Islet precursor cell (in vitro differentiated cells): ENCODE measurements around the gene NF2.

ENCODE experiments used
- DNase-seq: peaks from one replicate; pipeline ENCODE4 v3.0.0-alpha.2; 2018

The NF2 gene

DNA sequence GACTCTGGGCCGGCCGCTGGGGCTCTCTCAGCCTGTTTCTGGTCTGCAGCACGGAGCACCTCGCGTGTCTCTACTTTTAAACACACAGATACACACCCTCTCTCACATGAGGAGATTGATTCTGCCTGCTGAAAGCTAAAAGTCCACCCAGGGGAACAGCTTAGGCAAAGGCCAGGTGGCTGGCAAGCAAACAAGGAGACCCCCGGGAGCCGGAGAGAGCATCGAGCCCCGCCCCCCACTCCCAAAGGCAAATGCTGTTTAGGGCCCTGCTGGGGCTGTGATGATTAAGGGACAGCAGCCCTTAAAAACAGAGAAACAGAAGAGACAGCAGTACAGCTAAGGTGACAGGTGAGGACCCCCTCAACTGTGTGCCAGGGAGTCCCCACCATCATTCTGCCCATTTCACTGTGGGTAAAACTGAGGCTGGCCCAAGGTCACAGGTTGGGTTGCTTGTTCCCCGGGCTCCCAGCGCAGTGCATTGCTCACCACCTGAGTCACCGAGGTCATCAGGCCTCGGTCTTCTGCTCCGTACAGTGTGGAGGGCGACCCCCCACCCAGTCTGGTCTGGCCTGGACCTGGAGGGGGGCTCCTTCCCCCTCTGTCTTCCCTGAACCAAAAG is 123.2 kb downstream of the NF2 start:
- no peak for DNase-seq

DNA sequence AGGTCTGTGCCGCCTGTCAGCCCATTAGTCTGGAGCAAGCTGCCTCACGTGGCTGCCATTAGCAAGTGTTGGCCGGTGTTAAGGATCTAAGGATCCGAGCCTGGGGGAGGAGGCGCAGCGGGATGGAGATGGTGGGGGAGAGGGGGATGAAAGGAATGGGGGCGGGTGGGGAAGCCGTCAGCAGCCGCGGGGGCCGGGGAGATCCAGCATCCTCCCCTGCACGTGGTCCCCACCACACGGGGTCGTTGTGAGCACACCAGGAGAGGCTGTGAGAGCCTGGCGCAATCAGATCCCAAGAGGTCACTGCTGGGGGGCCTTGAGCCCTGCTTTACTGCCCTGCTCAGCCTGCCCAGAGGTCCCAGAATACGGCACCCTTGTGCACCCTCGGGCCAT is 123.7 kb downstream of the NF2 start:
- DNase-seq: peak; percentile 76

DNA sequence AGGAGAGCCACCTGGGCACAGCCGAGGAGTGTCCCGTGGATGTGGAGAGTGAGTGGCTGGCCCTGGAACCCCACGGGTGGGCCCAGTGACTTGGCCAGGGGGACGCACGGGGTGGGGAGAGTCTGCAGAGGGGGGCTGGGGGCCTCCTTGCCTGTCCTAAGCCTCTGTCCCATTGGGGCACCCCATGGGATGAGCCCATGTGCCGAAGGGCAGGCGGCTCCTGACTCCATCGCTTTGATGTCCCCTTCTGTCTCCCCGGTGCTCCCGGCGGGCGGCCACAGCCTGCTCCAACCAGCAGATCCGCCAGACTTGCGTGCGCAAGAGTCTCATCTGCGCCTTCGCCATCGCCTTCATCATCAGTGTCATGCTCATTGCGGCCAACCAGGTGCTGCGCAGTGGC is 125.7 kb downstream of the NF2 start:
- no peak for DNase-seq

DNA sequence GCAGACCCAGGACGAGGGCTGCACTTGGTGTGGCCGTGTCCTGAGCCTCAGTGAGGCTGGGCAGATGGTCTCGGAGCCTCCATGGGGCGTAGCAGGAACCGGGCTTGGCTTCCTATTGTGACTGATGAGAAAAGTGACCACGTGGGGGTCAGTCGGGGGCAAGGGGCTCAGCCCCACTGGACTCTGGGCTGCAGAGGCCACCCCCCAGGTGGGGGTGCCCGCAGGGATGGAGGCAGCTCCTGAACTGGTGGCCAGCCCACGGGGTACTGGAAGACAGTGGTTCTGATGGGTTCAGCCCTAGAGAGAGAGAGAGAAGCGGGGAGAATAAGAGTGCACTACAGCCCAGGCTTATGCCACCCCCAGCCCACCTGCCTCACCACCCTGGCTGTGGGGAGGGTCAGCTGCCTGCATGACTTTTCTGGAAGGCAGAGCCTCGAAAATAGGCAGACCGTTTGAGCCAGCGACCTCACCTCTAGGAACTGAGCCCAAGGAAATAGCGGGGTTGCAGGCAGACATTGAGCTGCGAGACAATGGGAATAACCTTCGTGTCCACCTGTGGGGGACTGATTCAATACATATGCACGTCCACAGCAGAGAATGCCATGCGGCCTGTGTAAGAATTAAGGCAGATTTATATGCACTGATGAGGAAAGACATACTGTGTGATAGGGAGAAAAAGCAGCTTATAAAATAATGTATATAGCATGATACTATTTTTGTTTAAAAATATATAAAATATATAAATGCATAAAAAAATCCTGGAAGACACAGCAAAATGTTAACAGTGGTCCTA is 127.8 kb downstream of the NF2 start:
- DNase-seq: no peak

DNA sequence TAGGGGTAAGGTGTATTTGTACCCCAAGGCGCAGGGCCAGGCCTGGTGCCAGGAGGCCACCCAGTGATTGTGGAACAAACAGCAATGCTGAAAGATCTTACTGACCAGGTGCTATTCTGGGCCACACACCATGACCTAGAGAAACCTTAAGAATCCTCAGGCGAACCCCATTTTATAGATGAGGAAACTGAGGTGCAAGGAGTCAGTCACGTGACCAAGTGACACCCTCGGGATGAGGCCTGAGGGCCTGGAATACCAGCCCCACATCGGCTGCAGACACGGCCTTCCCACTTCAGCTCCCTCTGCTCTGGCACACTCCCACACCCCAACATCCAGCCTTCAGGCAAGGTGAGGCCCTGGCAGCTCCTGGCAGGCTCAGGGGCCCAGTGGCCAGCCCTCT is 129.4 kb downstream of the NF2 start:
- no peak for DNase-seq

DNA sequence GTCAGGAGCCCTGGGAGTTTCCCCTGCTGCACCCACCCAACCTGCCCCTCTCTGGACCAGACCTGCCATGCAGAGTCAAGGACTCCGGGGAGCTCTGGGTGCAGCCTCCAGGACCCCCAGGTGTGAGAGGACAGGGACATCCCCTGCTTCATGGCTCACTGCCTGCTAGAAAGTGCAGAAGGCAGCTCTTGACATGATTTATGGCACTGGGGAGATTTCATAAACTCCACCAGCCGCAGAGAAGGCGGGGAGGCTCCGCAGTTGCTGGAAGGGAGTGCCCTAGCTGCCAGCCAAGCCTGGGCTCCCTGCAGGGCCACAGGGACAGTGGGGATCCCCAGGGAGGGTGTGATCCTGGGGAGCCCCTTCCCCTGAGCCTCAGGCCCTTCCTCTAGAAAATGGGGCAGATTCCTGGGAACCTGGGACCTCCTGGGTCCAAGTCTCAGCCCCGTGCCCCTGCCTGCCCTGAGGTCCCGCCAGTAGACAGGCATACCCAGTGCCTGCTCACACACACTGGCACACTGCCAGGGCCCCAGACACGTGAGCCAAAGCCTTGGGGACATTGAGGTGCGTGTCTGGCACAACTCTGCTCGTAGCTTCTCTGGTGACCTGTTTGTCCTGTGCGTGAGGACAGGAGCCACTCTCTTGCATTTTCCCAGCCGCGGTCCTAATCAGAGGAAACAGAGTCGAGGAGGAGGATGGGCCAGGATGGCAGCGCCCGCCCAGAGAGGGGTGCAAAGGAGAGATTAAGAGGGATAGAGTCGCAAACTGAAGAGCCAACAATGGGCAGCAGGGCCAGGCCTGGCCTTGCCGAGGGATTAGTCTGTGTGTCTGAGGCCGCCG is 130.1 kb downstream of the NF2 start:
- DNase-seq: no peak

DNA sequence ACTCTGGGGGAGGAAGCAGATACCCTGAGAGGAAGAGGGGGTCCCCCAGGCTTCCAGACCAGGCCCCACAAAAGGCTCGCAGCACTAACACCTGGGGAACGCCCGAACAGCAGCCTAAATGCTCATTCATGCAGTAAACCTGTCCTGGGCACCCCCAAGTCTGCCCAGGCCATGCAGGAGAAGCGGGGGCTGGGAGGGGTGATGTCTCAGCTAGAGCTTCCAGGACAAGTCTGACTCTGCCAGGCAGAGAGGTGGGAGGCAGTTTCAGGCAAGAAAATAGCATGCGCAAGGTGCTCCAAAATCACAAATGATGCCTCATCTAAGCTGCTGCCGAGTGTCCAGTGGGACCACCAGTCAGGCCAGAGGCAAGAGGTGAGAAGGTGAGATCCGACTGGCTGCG is 131.0 kb downstream of the NF2 start:
- DNase-seq: no peak

DNA sequence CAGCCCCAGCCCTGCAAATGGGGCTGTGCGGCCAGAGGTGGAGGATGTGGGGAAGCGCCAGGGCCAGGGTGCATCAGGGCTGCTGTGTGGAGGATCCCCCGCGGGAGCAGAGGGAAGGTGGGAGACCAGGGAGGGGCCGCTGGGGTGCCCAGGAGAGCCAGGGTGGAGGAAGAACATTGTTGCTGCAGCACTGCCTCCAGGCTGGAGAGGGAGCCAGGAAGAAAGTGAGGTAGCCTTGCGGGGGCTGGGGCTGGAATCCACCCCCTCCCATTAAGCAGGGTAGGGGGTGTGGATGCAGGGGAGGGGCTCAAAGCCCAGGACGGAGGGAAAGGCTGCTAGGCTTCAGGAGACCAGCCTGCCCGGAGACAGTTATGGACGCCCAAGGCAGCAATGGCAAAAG is 131.4 kb downstream of the NF2 start:
- no peak for DNase-seq

DNA sequence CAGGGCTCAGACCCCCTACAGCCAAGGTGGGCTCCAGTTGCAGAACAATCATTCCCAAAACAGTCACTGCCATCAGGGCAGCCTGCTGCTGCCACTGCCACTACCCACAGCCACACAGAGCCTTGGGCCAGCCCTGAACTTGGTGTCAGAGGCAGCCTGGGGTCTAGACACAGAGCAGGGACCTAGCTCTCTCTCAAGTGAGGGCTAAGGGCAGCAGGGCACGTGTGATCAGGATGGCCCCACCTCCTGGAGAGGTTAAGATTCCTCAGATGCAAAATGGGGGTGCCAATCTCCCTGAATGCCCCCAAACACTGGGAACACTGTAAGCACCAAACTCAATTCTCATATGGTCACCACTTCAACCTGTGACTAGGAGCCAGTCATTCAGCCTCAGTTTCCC is 132.0 kb downstream of the NF2 start:
- DNase-seq: no peak

DNA sequence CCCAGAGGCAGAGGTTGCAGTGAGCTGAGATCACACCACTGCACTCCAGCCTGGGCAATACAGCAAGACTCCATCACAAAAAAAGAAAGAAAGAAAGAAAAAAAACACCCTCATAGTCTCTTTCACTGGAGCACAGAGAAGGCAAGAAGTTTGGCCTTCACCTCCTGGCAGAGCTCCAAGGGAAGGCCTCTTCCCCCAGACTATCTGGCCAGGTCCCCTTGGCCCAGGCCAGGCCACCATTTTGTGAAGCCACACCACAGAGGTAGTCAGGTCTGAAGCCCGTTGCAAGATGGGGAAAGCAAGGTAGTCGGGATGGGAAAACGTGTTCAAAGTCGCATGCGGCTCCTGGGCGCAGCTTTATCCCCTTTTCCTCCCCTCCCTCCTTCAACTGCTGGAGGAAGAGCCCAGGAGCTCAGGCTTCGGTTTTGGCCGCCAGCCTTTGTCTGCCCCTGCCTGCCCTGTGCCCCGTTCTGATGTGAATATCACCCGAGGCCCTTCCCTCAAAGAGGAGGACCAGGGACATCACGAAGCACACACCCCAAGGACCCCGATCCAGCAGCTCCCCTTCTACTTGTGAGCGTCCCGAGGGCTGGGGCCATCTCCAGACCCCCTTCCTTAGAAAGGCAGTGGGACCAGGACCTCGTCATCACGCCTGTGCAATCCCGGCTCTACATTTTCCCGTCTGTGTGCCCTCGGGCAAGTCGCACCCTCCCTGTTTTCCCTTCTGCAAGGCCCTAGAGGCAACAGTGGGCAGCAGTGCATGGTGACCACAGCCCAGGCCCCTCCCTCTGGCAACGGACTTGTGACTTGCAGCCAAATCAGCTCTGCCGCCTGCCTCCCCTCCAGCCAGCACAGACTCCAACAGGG is 134.1 kb downstream of the NF2 start:
- DNase-seq: no peak

DNA sequence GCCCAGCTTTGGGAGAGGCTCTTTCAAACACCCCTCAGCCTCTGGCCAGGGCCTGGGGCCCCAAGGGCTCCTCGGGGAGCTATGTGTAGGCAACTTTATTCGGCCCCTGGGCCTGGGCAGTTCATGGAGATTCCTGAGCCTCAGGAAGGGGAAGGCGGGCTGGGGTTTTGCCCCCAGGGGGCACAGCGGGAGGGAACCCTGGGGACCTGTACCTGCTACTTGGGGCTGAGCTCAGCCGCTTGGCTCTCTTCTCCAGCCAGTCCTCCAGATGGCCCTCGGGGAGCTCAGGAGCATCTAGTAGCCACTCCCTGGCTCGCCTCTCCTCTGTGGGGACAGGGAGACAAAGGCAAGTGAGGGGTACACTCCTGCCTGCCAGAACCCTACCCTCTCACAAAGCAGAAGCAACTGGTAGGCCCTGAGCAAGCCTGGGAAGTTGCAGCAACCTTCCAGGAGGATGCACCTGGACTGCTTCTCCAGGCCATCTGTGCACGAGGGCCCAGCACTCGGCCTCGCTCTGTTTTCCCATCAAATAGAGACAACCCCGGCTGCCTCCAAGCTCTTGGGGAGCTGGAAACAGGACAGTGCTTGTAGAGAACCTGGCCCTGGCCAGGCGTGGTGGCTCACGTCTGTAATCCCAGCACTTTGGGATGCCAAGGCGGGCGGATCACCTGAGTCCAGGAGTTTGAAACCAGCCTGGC is 134.8 kb downstream of the NF2 start:
- no peak for DNase-seq

DNA sequence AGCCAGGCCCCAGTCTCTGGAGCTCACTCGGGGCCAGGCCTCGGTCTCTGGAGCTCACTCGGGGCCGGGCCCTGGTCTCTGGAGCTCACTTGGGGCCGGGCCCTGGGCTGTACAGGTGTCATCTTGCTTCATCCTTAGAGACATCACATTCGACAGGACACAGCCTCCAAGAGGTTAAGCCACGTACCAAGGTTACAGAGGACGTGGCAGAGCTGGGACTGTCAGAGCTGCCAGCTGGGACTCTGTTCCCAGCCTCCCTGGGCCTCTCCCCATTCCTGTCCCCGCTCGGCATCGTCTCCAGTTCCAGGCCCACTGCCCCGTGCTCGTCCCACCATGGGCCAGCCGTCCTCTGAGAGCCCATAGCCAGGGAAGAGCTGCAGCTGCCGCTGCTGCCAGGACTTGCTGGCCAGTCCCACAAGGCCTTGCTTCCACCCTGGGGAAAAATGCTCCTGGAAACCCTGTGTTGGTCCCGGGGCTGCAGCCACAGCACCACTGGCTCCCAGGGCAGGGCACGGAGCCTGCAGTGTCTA is 136.0 kb downstream of the NF2 start:
- no peak for DNase-seq

DNA sequence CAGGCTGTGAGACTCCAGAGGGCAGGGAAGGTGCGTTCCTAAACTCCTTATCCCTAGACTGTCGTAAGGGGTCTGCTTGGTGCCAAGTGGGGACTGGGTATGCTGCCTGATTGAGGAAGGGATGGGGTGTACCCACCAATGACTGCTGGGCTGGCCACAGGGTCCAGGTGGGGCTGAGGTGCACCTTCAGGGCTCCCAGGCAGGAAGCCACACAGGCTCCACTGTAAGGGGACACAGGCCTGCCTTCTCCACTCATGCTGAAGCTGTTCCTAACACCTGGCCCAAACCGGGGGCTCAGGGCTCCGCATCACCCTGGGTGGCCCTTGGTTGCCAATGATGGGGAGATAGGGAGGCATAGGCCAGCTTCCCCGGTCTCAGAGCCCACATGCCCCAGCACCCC is 136.8 kb downstream of the NF2 start:
- DNase-seq: no peak

DNA sequence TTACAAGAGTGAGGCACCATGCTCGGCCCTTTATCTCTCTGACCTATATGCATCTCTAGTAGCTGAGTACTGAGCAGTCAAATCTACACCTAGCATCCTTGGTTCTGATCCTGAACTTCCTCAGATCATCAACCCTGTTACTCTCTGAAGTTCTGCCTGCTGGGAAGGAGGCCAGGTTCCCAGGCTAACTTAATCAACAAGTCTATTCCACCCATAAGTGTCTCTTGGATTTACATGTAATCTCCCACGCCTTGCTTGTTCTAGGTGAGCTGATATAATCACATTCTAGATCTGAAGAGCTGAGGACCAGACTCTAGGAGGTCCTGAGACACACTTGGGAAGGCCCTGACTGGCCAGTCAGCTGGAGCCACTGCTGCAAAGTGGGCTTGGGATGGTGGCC is 138.5 kb downstream of the NF2 start:
- DNase-seq: no peak

DNA sequence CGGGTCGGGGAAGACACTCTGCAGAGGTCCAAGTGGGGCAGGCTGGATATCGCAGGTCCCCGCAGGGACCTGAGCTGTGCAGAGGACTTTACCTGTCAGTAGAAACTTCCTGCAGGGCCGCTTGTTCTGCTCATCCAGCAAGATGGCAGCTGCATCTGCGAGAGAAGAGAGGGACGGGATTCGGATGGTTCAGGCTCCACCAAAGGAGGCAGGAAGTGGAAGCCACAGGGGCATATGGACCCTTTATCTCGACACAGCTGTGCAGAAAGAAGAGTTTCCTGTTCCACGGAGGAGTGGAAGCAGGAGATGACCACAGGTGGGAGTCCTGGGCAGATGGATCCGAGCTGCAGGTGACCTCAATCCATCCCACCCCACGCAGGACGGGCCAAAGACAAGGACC is 138.9 kb downstream of the NF2 start:
- peak; percentile 49 for DNase-seq

DNA sequence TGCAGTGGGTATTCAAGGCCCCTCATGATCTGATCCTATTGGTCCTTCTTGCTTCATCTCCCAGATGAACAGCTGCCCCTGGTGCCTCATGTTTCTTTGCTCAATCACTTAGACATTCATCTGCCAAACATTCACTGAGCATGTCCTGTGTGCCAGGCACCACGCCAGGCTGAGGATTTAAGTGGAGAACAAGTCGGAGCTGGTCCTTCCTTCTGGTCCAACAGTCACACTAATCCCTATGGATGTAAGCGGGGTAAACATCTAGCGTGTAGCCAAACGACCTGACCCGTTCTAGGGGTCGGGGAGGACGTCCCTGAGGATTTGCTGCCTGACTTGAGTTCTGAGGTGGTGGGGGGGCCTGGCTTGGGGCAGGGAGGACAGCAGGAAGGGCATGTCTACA is 141.5 kb downstream of the NF2 start:
- no peak for DNase-seq

DNA sequence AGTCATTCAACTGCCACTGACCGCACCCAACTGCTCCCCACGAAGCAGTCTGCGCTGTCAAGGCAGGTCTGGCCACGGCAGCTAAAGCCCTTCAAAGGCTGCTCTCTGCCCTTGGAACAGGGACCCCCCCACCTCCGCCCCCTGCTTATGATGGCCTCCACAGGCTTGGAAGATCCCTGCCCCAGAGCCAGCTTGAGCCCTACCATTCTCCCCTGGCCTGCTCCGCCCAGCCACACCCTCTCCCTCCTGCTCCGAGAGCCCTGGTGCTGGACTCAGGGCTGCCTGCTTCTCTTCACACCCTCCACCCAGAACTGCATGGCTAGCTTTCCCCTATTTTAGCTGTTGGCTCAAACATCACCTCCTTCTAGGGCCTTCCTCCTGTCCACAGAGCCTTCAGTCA is 144.4 kb downstream of the NF2 start:
- no peak for DNase-seq
